K562 (cell line): Measurements from ENCODE around the gene ARHGEF17. TPM values are rescaled to one million over a fixed set of nuclear protein-coding genes. Genes with fewer than 3 reads are reported as not detected.

Source experiments
- ASH1L ChIP-seq: fragments of 450-650 bp; IDR thresholded peaks from 2 replicates; pipeline ENCODE4 v1.6.1; 2018; ENCODE audit warnings: borderline replicate concordance, mild to moderate bottlenecking, low read depth; ENCODE audit not compliant: partially characterized antibody
- CC2D1A ChIP-seq: fragments of 450-650 bp; IDR thresholded peaks from 2 replicates; pipeline ENCODE4 v1.6.1; 2017; ENCODE audit warnings: mild to moderate bottlenecking
- CHD1 ChIP-seq: fragments of 200-600 bp; sonication (generic); IDR thresholded peaks from one replicate; pipeline ENCODE4 v1.6.1; 2012; ENCODE audit warnings: mild to moderate bottlenecking, moderate library complexity, low read length, inconsistent platforms
- HOXB6 ChIP-seq: fragments of 250-450 bp; sonication (Bioruptor Pico); IDR thresholded peaks from 2 replicates; pipeline ENCODE4 v1.5.1; 2022; ENCODE audit warnings: mild to moderate bottlenecking, borderline replicate concordance
- KLF1 ChIP-seq: fragments of 450-650 bp; IDR thresholded peaks from 2 replicates; pipeline ENCODE4 v1.6.1; 2016; ENCODE audit warnings: missing genetic modification characterization, missing compliant biosample characterization
- KLF16 ChIP-seq: IDR thresholded peaks from 2 replicates; pipeline ENCODE4 v1.6.1; 2016; ENCODE audit warnings: antibody characterized with exemption
- NCOA4 ChIP-seq: fragments of 450-650 bp; IDR thresholded peaks from 2 replicates; pipeline ENCODE4 v1.6.1; 2018; ENCODE audit warnings: mild to moderate bottlenecking; ENCODE audit not compliant: partially characterized antibody
- PTRF ChIP-seq: fragments of 450-650 bp; IDR thresholded peaks from 2 replicates; pipeline ENCODE4 v1.6.1; 2016; ENCODE audit warnings: mild to moderate bottlenecking, missing genetic modification characterization, missing compliant biosample characterization
- RBM25 ChIP-seq: fragments of 200-400 bp; formaldehyde crosslinking; IDR thresholded peaks from 2 replicates; pipeline ENCODE4 v1.6.1; 2018; ENCODE audit warnings: low read length, low read depth, moderate library complexity; ENCODE audit not compliant: severe bottlenecking
- SAP30 ChIP-seq: fragments of 200-600 bp; sonication (generic); IDR thresholded peaks from 2 replicates; pipeline ENCODE4 v1.6.1; 2012; ENCODE audit warnings: borderline replicate concordance, low read depth, mild to moderate bottlenecking, moderate library complexity, low read length, control low read depth, inconsistent platforms; ENCODE audit not compliant: insufficient read depth, poor library complexity, severe bottlenecking
- ZFP36 ChIP-seq: fragments of 150-350 bp; IDR thresholded peaks from 2 replicates; pipeline ENCODE4 v1.6.1; 2018; ENCODE audit warnings: low read length, low read depth; ENCODE audit not compliant: partially characterized antibody
- ZNF830 ChIP-seq: fragments of 250-450 bp; sonication (Bioruptor Pico); IDR thresholded peaks from 2 replicates; pipeline ENCODE4 v1.5.0; 2021; ENCODE audit warnings: mild to moderate bottlenecking
- polyA plus RNA-seq, 8 experiments: library from polyadenylated mRNA; depleted of rRNA in 4 of 8; stranded (reverse) in 5 of 8; unstranded in 3 of 8; fragments of >200 nt; fragmentation: Nextera tagmentation in 2 of 8; fragmentation: Illumina TruSeq in 1 of 8; extraction: Ambion mirVana in 2 of 8; extraction: Trizol in 1 of 8; gene quantifications; 2 replicates each; pipeline versions ENCODE4 v1.2.1 to v1.2.3, GENCODE V29; 2011 to 2014; ENCODE audit warnings: inconsistent platforms in 1 of 8, missing spikeins in 1 of 8
- total RNA-seq, 7 experiments: library from RNA; depleted of rRNA in 6 of 7; stranded (reverse); fragments of >200 nt in 6 of 7; fragmentation: Illumina TruSeq in 2 of 7; extraction: Trizol in 2 of 7; gene quantifications; 2 replicates each; pipeline versions ENCODE4 v1.2.1 to v1.2.3, GENCODE V29; 2011 to 2021; ENCODE audit warnings: low replicate concordance in 1 of 7
- TF ChIP-seq, protein P1 (sequence below): fragments of 250-450 bp; sonication (Bioruptor Pico); IDR thresholded peaks from 2 replicates; pipeline ENCODE4 v1.9.0; 2021; ENCODE audit warnings: mild to moderate bottlenecking, inconsistent platforms
- TF ChIP-seq, protein P2 (sequence below): fragments of 450-650 bp; IDR thresholded peaks from 2 replicates; pipeline ENCODE4 v1.6.1; 2016; ENCODE audit warnings: antibody characterized with exemption
- TF ChIP-seq, protein P3 (sequence below): fragments of 250-450 bp; sonication (Bioruptor Pico); IDR thresholded peaks from 2 replicates; pipeline ENCODE4 v1.8.0; 2022; ENCODE audit warnings: inconsistent platforms, mild to moderate bottlenecking, moderate library complexity, borderline replicate concordance
- TF ChIP-seq, protein P4 (sequence below): sonication (generic); formaldehyde crosslinking; IDR thresholded peaks from 2 replicates; pipeline ENCODE4 v1.4.0; 2020; ENCODE audit warnings: mild to moderate bottlenecking, missing genetic modification reagents
- TF ChIP-seq, protein P5 (sequence below): sonication (generic); formaldehyde crosslinking; IDR thresholded peaks from 2 replicates; pipeline ENCODE4 v1.8.0; 2022; ENCODE audit warnings: mild to moderate bottlenecking, missing genetic modification reagents
- TF ChIP-seq, protein P6 (sequence below): fragments of 450-650 bp; formaldehyde crosslinking; conservative IDR thresholded peaks from 2 replicates; pipeline ENCODE4 v1.4.0; 2022; ENCODE audit warnings: mild to moderate bottlenecking, missing genetic modification characterization

The ARHGEF17 gene
- total and polyA plus RNA-seq, 9 of the 15 experiments (the other 6 are each of a cell fraction or from before 2014, with no cell fraction given), result 0.04 to 0.68 (median 0.10) TPM; not detected in 2

DNA sequence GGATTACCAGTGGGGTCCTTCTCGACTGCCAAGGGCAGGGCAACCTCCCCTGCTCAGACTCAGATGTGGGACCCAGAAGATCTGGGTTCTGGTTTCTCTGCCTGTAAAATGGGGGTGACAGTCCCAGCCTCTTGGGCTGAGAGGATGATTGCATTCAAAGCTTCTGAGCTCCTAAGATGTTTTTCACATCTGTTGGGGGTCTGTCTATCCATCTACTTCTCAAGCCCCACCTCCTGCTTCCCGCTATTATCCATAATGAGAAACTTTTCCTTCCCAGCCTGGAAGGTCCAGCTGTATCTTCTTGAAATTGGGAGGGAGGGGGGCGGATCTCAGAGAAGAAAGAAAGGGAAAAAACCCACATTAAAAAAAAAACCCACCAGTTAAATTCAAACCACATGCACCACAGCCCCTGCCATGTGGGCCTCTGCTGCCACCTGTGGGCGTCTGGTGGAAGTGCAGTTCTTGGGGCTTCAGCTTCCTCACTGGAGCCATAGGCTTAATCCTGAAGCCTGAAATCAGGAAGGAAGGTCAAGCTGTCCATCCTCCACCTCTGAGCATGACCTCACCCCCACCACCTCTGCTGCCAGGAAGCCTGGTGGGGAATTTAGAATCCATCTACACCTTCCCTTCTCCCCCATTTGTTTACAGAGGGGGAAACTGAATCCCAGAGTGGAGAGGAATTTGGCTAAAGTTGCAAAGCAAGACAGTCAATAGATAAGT is 27.3 kb downstream of the ARHGEF17 start (continued):
- TF ChIP-seq, protein P1, sequence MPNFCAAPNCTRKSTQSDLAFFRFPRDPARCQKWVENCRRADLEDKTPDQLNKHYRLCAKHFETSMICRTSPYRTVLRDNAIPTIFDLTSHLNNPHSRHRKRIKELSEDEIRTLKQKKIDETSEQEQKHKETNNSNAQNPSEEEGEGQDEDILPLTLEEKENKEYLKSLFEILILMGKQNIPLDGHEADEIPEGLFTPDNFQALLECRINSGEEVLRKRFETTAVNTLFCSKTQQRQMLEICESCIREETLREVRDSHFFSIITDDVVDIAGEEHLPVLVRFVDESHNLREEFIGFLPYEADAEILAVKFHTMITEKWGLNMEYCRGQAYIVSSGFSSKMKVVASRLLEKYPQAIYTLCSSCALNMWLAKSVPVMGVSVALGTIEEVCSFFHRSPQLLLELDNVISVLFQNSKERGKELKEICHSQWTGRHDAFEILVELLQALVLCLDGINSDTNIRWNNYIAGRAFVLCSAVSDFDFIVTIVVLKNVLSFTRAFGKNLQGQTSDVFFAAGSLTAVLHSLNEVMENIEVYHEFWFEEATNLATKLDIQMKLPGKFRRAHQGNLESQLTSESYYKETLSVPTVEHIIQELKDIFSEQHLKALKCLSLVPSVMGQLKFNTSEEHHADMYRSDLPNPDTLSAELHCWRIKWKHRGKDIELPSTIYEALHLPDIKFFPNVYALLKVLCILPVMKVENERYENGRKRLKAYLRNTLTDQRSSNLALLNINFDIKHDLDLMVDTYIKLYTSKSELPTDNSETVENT (CRISPR knock-in tag), result no peak
- no peak for TF ChIP-seq RBM25
- no peak for TF ChIP-seq PTRF (tag)
- TF ChIP-seq, protein P2, sequence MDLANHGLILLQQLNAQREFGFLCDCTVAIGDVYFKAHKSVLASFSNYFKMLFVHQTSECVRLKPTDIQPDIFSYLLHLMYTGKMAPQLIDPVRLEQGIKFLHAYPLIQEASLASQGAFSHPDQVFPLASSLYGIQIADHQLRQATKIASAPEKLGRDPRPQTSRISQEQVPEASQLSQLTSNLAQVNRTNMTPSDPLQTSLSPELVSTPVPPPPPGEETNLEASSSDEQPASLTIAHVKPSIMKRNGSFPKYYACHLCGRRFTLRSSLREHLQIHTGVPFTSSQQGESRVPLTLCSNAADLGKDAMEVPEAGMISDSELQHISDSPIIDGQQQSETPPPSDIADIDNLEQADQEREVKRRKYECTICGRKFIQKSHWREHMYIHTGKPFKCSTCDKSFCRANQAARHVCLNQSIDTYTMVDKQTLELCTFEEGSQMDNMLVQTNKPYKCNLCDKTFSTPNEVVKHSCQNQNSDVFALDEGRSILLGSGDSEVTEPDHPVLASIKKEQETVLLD, result no peak
- TF ChIP-seq, protein P3, sequence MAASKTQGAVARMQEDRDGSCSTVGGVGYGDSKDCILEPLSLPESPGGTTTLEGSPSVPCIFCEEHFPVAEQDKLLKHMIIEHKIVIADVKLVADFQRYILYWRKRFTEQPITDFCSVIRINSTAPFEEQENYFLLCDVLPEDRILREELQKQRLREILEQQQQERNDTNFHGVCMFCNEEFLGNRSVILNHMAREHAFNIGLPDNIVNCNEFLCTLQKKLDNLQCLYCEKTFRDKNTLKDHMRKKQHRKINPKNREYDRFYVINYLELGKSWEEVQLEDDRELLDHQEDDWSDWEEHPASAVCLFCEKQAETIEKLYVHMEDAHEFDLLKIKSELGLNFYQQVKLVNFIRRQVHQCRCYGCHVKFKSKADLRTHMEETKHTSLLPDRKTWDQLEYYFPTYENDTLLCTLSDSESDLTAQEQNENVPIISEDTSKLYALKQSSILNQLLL (CRISPR knock-in tag), result no peak
- TF ChIP-seq ZNF830 (CRISPR knock-in tag), result no peak
- TF ChIP-seq, protein P4, sequence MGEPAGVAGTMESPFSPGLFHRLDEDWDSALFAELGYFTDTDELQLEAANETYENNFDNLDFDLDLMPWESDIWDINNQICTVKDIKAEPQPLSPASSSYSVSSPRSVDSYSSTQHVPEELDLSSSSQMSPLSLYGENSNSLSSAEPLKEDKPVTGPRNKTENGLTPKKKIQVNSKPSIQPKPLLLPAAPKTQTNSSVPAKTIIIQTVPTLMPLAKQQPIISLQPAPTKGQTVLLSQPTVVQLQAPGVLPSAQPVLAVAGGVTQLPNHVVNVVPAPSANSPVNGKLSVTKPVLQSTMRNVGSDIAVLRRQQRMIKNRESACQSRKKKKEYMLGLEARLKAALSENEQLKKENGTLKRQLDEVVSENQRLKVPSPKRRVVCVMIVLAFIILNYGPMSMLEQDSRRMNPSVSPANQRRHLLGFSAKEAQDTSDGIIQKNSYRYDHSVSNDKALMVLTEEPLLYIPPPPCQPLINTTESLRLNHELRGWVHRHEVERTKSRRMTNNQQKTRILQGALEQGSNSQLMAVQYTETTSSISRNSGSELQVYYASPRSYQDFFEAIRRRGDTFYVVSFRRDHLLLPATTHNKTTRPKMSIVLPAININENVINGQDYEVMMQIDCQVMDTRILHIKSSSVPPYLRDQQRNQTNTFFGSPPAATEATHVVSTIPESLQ (CRISPR knock-in tag), result no peak
- TF ChIP-seq NCOA4, result no peak
- TF ChIP-seq KLF1 (tag), result no peak
- no peak for TF ChIP-seq ASH1L
- TF ChIP-seq HOXB6 (CRISPR knock-in tag), result no peak
- peak; percentile 8 for TF ChIP-seq ZFP36
- 0 out of 2 replicates have a peak, but pooled peaks have one; percentile 59 for TF ChIP-seq CC2D1A
- TF ChIP-seq, protein P5, sequence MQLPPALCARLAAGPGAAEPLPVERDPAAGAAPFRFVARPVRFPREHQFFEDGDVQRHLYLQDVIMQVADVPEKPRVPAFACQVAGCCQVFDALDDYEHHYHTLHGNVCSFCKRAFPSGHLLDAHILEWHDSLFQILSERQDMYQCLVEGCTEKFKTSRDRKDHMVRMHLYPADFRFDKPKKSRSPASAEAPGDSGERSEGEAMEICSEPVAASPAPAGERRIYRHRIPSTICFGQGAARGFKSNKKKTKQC (CRISPR knock-in tag), result no peak
- peak; percentile 18; the same call in 1 of the 2 replicates for TF ChIP-seq KLF16
- TF ChIP-seq, protein P6, sequence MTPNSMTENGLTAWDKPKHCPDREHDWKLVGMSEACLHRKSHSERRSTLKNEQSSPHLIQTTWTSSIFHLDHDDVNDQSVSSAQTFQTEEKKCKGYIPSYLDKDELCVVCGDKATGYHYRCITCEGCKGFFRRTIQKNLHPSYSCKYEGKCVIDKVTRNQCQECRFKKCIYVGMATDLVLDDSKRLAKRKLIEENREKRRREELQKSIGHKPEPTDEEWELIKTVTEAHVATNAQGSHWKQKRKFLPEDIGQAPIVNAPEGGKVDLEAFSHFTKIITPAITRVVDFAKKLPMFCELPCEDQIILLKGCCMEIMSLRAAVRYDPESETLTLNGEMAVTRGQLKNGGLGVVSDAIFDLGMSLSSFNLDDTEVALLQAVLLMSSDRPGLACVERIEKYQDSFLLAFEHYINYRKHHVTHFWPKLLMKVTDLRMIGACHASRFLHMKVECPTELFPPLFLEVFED (CRISPR knock-in tag), result no peak
- TF ChIP-seq SAP30, result no peak
- no peak for TF ChIP-seq CHD1
